ENCODE data around the gene FRS2. TPM values are rescaled to one million over a fixed set of nuclear protein-coding genes. Genes with fewer than 3 reads are reported as not detected.

Gene FRS2
- total and polyA plus RNA-seq, 2 donors (not counting 1 experiment from before 2014, with no cell fraction given), result 11.3 to 33.7 TPM

GRCh38 chr12:69595689-69596088, 125.5 kb downstream of the FRS2 start:
- intact Hi-C loops (cut with micrococcal nuclease), result no loop called here
- Mint-ChIP-seq H3K27me3 (no peaks in the 10 kb centered on the region), H3K4me3 (no peak overlapping the region), H3K9me3 (ENCODE audit: insufficient read depth) (no peaks in the 10 kb centered on the region), H3K27ac (no peak overlapping the region), H3K4me1 (no peaks in the 10 kb centered on the region)
- no peak for TF ChIP-seq CTCF (IDR thresholded peaks at IDR 0.05)
- TF ChIP-seq EZH2 (IDR thresholded peaks at IDR 0.05; ENCODE audit: borderline replicate concordance, insufficient read depth, low read depth, low read length, poor library complexity, severe bottlenecking), result no peak
- no peak overlapping the region for H3K9ac ChIP-seq (ENCODE audit: low read length)
- no peaks in the 10 kb centered on the region for H3K79me2 ChIP-seq (ENCODE audit: control insufficient read depth, insufficient read depth, low read length)
- no peaks in the 10 kb centered on the region for H4K20me1 ChIP-seq (ENCODE audit: control insufficient read depth, insufficient read depth, low read length, poor library complexity, severe bottlenecking)
- H3K27ac ChIP-seq (ENCODE audit: low read length in 2 of 2), result no peak overlapping the region
- H2AFZ ChIP-seq (ENCODE audit: insufficient read depth, low read depth, low read length, poor library complexity, severe bottlenecking), result no peak overlapping the region
- H3K4me1 ChIP-seq (ENCODE audit: control insufficient read depth in 2 of 2, insufficient read depth in 2 of 2, low read length in 2 of 2), result no peaks in the 10 kb centered on the region
- WGBS (ENCODE audit: insufficient coverage), result no CpG with 5 or more reads among the region's 2 CpGs
- no peak overlapping the region for H3K4me2 ChIP-seq (replicated peaks; ENCODE audit: low read depth, low read length, poor library complexity, severe bottlenecking)
- ChIA-PET CTCF (interaction anchor here (1.1 kb wide), 1 partner anchor 203 kb away, joined by 5 read pairs; no protein-coding TSS in a partner anchor), POLR2A (no interaction called here)
- no peak for ATAC-seq (ENCODE audit: low read depth)
- no peaks in the 10 kb centered on the region for H3K9me3 ChIP-seq (ENCODE audit: control extremely low read depth in 1 of 3, control insufficient read depth in 2 of 3, insufficient read depth in 1 of 3, low read length in 2 of 3)
- DNase-seq, result no peak
- no peaks in the 10 kb centered on the region for H3K27me3 ChIP-seq (replicated peaks in 1 of 4; ENCODE audit: control extremely low read depth in 1 of 4, control insufficient read depth in 3 of 4, insufficient read depth in 4 of 4, low read length in 3 of 4)
- H3K36me3 ChIP-seq (replicated peaks in 1 of 2; ENCODE audit: control extremely low read depth in 1 of 2, control insufficient read depth in 1 of 2, extremely low read depth in 1 of 2, insufficient read depth in 2 of 2, low read length in 1 of 2), result peaks cover 20 to 90% of the 10 kb centered on the region in 2 experiments
- H3K4me3 ChIP-seq (ENCODE audit: control extremely low read depth in 1 of 5, extremely low read depth in 1 of 5, insufficient read depth in 1 of 5, low read depth in 2 of 5, low read length in 4 of 5), result no peak overlapping the region

DNA sequence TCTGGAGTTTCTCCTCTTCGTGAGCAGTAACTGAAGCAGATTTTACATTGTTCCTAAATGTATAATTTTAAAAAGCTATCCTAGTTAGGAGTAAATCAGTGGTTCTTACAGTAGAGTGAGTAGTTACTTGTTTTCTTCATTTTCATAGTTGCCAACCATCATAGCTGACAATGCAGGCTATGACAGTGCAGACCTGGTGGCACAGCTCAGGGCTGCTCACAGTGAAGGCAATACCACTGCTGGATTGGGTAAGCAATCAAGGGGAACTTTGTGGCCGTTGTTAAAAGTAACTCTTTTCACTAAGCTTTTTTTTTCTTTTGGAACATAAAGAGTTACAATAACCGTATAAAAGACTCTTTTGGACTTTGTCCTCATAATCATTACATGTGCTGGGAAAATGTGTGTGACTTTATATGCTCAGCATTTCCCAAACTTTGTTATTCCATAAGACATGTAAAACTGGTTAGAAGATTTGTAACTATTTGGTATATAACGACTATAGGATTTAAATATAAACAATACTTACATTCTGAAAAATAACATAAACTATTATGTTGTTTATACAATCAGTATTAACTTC, 128.1 kb downstream of the FRS2 start:
- ChIA-PET CTCF (interaction anchor here (0.7 kb wide), 1 partner anchor 241 kb away, joined by 3 read pairs; no protein-coding TSS in a partner anchor), POLR2A (no interaction called here)
- no peaks in the 10 kb centered on the region for H3K79me2 ChIP-seq (ENCODE audit: control insufficient read depth, insufficient read depth, low read length)
- no peaks in the 10 kb centered on the region for H3K4me1 Mint-ChIP-seq
- H3K9me3 ChIP-seq (ENCODE audit: control extremely low read depth in 1 of 3, control insufficient read depth in 2 of 3, insufficient read depth in 1 of 3, low read length in 2 of 3), result no peaks in the 10 kb centered on the region
- no peak overlapping the region for H3K27ac Mint-ChIP-seq
- no peaks in the 10 kb centered on the region for H3K27me3 ChIP-seq (replicated peaks in 1 of 4; ENCODE audit: control extremely low read depth in 1 of 4, control insufficient read depth in 3 of 4, insufficient read depth in 4 of 4, low read length in 3 of 4)
- no peaks in the 10 kb centered on the region for H3K4me1 ChIP-seq (ENCODE audit: control insufficient read depth in 2 of 2, insufficient read depth in 2 of 2, low read length in 2 of 2)
- intact Hi-C loops (cut with micrococcal nuclease), result no loop called here
- H3K27ac ChIP-seq (ENCODE audit: low read length in 2 of 2), result no peak overlapping the region
- H4K20me1 ChIP-seq (ENCODE audit: control insufficient read depth, insufficient read depth, low read length, poor library complexity, severe bottlenecking), result no peaks in the 10 kb centered on the region
- H2AFZ ChIP-seq (ENCODE audit: insufficient read depth, low read depth, low read length, poor library complexity, severe bottlenecking), result no peak overlapping the region
- DNase-seq (no peak), ATAC-seq (ENCODE audit: low read depth) (no peak)
- H3K9me3 Mint-ChIP-seq (ENCODE audit: insufficient read depth), result no peaks in the 10 kb centered on the region
- H3K4me3 Mint-ChIP-seq, result no peak overlapping the region
- H3K36me3 ChIP-seq (replicated peaks in 1 of 2; ENCODE audit: control extremely low read depth in 1 of 2, control insufficient read depth in 1 of 2, extremely low read depth in 1 of 2, insufficient read depth in 2 of 2, low read length in 1 of 2), result peaks cover 22 to 82% of the 10 kb centered on the region in 2 experiments
- no peak for TF ChIP-seq CTCF (IDR thresholded peaks at IDR 0.05)
- no peak for TF ChIP-seq EZH2 (IDR thresholded peaks at IDR 0.05; ENCODE audit: borderline replicate concordance, insufficient read depth, low read depth, low read length, poor library complexity, severe bottlenecking)
- WGBS (ENCODE audit: insufficient coverage), result no CpG with 5 or more reads among the region's 4 CpGs
- no peak overlapping the region for H3K9ac ChIP-seq (ENCODE audit: low read length)
- H3K4me3 ChIP-seq (ENCODE audit: control extremely low read depth in 1 of 5, extremely low read depth in 1 of 5, insufficient read depth in 1 of 5, low read depth in 2 of 5, low read length in 4 of 5), result no peak overlapping the region
- H3K4me2 ChIP-seq (replicated peaks; ENCODE audit: low read depth, low read length, poor library complexity, severe bottlenecking), result no peak overlapping the region
- H3K27me3 Mint-ChIP-seq, result no peaks in the 10 kb centered on the region
